Common myeloid progenitor, CD34-positive (primary cell): ENCODE data around the gene CAPZA1.

Source experiments
- CTCF ChIA-PET: fragments of 350-600 bp; sonication (Branson Sonifier 250); formaldehyde crosslinking; loops from one replicate; lab custom pipeline; 2021; ENCODE audit warnings: antibody characterized with exemption; lab: Charles Lee
- POLR2A ChIA-PET: fragments of 350-600 bp; sonication (Branson Sonifier 250); formaldehyde crosslinking; loops from one replicate; lab custom pipeline; 2021; ENCODE audit warnings: antibody characterized with exemption; lab: Charles Lee
- DNase-seq, 3 donors: peaks; one replicate each; pipeline versions ENCODE4 v3.0.0 to v3.0.0-alpha.2; 2013
- H3K27ac ChIP-seq, 2 experiments: 1 replicate in 1 of 2; 2 replicates in 1 of 2; pipeline ENCODE4 v1.7.0; 2013; ENCODE audit warnings: inconsistent platforms in 2 of 2, low read length in 2 of 2, mild to moderate bottlenecking in 2 of 2, low read depth in 1 of 2, moderate library complexity in 1 of 2; ENCODE audit not compliant: severe bottlenecking in 2 of 2, insufficient read depth in 1 of 2, poor library complexity in 1 of 2
- H3K27me3 ChIP-seq, 5 experiments: replicated peaks in 2 of 5; 1 replicate in 3 of 5; 2 replicates in 2 of 5; pipeline versions ENCODE4 v1.6.1 to v1.7.0; 2013; ENCODE audit warnings: low read length in 4 of 5, mild to moderate bottlenecking in 2 of 5, moderate library complexity in 2 of 5, inconsistent platforms in 1 of 5; ENCODE audit not compliant: insufficient read depth in 5 of 5, control insufficient read depth in 4 of 5
- H3K36me3 ChIP-seq, 4 experiments: 1 replicate in 2 of 4; 2 replicates in 2 of 4; pipeline versions ENCODE4 v1.6.1 to v1.7.0; 2013; ENCODE audit warnings: low read length in 3 of 4, control low read depth in 1 of 4, mild to moderate bottlenecking in 1 of 4; ENCODE audit not compliant: control insufficient read depth in 4 of 4, insufficient read depth in 4 of 4
- H3K4me1 ChIP-seq, 4 experiments: 1 replicate in 3 of 4; 2 replicates in 1 of 4; pipeline versions ENCODE4 v1.6.1 to v1.7.1; 2013; ENCODE audit warnings: low read length in 3 of 4, mild to moderate bottlenecking in 3 of 4, control low read depth in 1 of 4, inconsistent platforms in 1 of 4, moderate library complexity in 1 of 4; ENCODE audit not compliant: control insufficient read depth in 4 of 4, insufficient read depth in 4 of 4; ENCODE audit errors: control extremely low read depth in 1 of 4
- H3K4me3 ChIP-seq, 7 experiments: 1 replicate in 4 of 7; 2 replicates in 3 of 7; pipeline versions ENCODE4 v1.5.1 to v1.7.0; 2013; ENCODE audit warnings: mild to moderate bottlenecking in 7 of 7, low read length in 6 of 7, moderate library complexity in 6 of 7, inconsistent platforms in 2 of 7, low read depth in 2 of 7, control low read depth in 1 of 7; ENCODE audit not compliant: insufficient read depth in 4 of 7, control insufficient read depth in 1 of 7; ENCODE audit errors: extremely low read depth in 1 of 7
- H3K9me3 ChIP-seq, 5 experiments: 1 replicate in 4 of 5; 2 replicates in 1 of 5; pipeline versions ENCODE4 v1.6.1 to v1.7.1; 2013; ENCODE audit warnings: low read length in 4 of 5, mild to moderate bottlenecking in 2 of 5, inconsistent platforms in 1 of 5, low read depth in 1 of 5, moderate library complexity in 1 of 5; ENCODE audit not compliant: control insufficient read depth in 4 of 5, insufficient read depth in 2 of 5; ENCODE audit errors: control extremely low read depth in 1 of 5
- WGBS: methylation state at CpG from one replicate; pipeline ENCODE4 v1.1.5; 2013; ENCODE audit not compliant: insufficient coverage; 5-methylcytosine and 5-hydroxymethylcytosine counted together

Gene CAPZA1

DNA sequence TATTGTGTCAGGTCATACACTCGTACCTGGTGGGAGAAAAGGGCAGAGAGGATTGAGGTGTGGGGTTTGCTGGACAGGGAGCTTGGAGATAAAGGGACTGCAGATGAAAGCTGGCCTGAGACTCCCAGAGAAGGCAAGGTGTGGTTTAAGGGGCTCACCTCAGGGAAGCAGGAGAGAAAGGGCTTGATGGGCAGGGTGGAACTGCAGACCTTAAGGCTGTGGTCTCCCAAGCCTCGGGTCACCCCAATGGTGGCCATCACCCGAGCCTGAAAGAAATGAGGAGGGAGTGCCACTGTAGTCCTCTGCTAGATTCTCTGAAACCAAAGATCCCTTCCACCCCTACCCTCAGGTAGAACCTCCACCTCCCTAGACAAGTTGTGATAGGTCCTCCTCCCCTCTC is 91.0 kb downstream of the CAPZA1 start:
- H3K9me3 ChIP-seq = no peaks in the 10 kb centered on the region
- H3K36me3 ChIP-seq = no peaks in the 10 kb centered on the region
- CTCF ChIA-PET = interaction anchor here (0.9 to 4.4 kb wide), 4 partner anchors 9 to 321 kb away, joined by 3 to 21 read pairs (median 8); a partner anchor contains a TSS
- H3K27me3 ChIP-seq = peaks cover 0 to 9% (median 2%) of the 10 kb centered on the region in 5 experiments
- no peak for DNase-seq
- POLR2A ChIA-PET = no interaction called here
- no peak overlapping the region for H3K27ac ChIP-seq
- H3K4me3 ChIP-seq = no peak overlapping the region
- WGBS = 100% methylated on average over 1 of the region's 3 CpGs
- peaks cover 0 to 35% (median 32%) of the 10 kb centered on the region in 4 experiments for H3K4me1 ChIP-seq

DNA sequence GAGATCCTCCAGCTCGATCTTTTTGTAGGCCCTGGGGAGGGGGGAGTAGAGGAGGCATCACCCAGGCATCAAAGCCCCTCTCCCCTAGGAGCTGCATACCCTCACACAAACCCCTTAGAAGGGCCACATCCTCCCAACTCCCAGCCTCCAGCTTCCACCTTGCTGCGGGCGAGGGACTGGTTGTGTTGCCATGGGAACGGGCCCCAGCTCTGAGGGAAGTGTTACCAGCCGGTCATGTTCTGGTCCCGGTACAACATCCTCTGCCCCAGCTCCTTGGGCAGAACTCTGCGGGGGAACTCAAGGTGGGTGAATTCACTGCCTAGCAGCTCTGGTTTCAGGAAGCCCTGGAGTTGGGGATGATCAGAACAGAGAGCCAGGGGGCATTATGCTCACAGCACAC is 91.4 kb downstream of the CAPZA1 start:
- H3K36me3 ChIP-seq = no peaks in the 10 kb centered on the region
- CTCF ChIA-PET = interaction anchor here (0.9 to 4.4 kb wide), 4 partner anchors 9 to 321 kb away, joined by 3 to 21 read pairs (median 8); a partner anchor contains a TSS
- peaks cover 0 to 35% (median 32%) of the 10 kb centered on the region in 4 experiments for H3K4me1 ChIP-seq
- 64% methylated on average over 4 of the region's 7 CpGs for whole genome bisulfite sequencing
- DNase-seq = no peak
- no peaks in the 10 kb centered on the region for H3K9me3 ChIP-seq
- no peak overlapping the region for H3K27ac ChIP-seq
- H3K27me3 ChIP-seq = peaks cover 0 to 9% (median 2%) of the 10 kb centered on the region in 5 experiments
- no peak overlapping the region for H3K4me3 ChIP-seq
- POLR2A ChIA-PET = interaction anchor here (1.0 kb wide), 1 partner anchor 320 kb away, joined by 3 read pairs; no protein-coding TSS in a partner anchor

DNA sequence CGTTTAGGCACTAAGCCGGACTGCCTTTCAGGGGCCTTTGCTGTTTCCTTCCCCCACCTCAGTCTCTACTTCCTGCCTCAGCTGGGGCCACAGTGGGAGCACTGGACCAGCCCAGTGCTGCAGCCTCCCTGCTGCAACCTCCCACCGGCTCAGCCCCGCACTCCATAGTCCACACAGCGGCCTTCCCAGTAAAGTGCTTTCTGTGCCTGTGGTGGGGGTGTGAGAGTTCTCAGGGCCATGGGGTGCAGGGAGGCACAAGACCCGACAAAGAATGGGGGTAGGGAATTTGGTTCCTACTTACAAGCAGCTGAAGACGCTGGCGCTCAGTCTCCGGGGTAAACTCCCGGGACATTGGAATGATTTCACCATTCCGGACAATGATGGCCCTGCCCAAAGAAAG is 92.0 kb downstream of the CAPZA1 start:
- 87% methylated on average over 8 of the region's 11 CpGs for WGBS
- DNase-seq = no peak
- ChIA-PET POLR2A (interaction anchor here (1.0 kb wide), 1 partner anchor 321 kb away, joined by 3 read pairs; no protein-coding TSS in a partner anchor), CTCF (interaction anchor here (2.6 kb wide), 1 partner anchor 12 kb away, joined by 9 read pairs; no protein-coding TSS in a partner anchor)
- Histone ChIP-seq H3K36me3 (no peaks in the 10 kb centered on the region), H3K4me1 (peaks cover 0 to 33% (median 29%) of the 10 kb centered on the region in 4 experiments), H3K27me3 (peaks cover 0 to 9% (median 2%) of the 10 kb centered on the region in 5 experiments), H3K9me3 (no peaks in the 10 kb centered on the region), H3K4me3 (no peak overlapping the region), H3K27ac (no peak overlapping the region)

DNA sequence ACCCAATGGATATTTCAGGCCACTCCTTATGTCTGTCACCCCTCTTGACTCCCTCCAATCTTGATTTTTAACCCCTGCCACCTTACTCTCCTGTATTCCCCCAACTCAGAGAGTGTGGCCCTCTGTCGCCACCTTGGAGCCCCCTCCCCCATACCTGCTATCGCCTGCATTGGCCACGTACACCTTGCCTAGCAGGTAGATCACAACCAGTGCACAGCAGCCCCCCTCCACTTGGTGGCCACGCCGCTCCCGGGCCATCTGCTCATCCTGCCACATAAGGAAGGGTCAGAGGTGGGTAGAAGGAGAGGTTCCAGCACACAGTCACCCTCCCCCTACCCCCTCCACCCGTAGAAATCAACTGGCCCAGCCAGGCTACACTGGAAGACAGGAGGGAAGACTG is 92.6 kb downstream of the CAPZA1 start:
- H3K36me3 ChIP-seq = no peaks in the 10 kb centered on the region
- peaks cover 0 to 12% (median 3%) of the 10 kb centered on the region in 5 experiments for H3K27me3 ChIP-seq
- WGBS = 100% methylated on average over 3 of the region's 7 CpGs
- H3K4me3 ChIP-seq = no peak overlapping the region
- CTCF ChIA-PET = interaction anchor here (0.9 to 2.6 kb wide), 2 partner anchors 12 to 38 kb away, joined by 4 to 9 read pairs; partner anchors contain the start of gene MOV10
- H3K4me1 ChIP-seq = peaks cover 0 to 31% (median 28%) of the 10 kb centered on the region in 4 experiments
- DNase-seq = no peak
- no peaks in the 10 kb centered on the region for H3K9me3 ChIP-seq
- POLR2A ChIA-PET = no interaction called here
- H3K27ac ChIP-seq = no peak overlapping the region

DNA sequence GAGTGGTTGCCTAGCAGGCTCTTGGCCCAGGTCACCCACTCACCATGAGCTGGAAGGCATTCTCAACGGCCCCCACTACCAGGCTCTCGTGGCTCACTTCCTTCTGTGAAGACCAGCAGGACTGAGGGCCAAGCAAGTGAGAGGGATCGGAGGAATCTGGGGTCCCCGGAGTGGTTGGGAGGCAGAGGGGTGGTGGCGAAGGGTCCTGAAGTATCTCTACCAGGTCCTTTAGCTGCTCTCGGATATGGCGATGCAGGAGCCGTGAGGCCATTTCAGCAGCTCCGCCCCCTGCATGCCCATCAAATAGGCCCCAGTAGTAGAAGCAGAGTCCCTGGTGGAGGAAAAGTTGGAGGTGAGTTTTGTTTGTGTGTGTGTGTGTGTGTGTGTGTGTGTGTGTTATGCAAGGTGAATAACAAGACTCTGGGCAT is 93.1 kb downstream of the CAPZA1 start:
- POLR2A ChIA-PET = no interaction called here
- Histone ChIP-seq H3K9me3 (no peaks in the 10 kb centered on the region), H3K4me3 (no peak overlapping the region), H3K4me1 (peaks cover 0 to 27% (median 24%) of the 10 kb centered on the region in 4 experiments), H3K36me3 (no peaks in the 10 kb centered on the region), H3K27me3 (peaks cover 0 to 15% (median 1%) of the 10 kb centered on the region in 5 experiments), H3K27ac (no peak overlapping the region)
- WGBS = 83% methylated on average over 7 of the region's 9 CpGs
- DNase-seq = no peak
- CTCF ChIA-PET = interaction anchor here (0.9 to 1.0 kb wide), 2 partner anchors 38 to 91 kb away, joined by 4 read pairs; partner anchors contain the start of gene MOV10

DNA sequence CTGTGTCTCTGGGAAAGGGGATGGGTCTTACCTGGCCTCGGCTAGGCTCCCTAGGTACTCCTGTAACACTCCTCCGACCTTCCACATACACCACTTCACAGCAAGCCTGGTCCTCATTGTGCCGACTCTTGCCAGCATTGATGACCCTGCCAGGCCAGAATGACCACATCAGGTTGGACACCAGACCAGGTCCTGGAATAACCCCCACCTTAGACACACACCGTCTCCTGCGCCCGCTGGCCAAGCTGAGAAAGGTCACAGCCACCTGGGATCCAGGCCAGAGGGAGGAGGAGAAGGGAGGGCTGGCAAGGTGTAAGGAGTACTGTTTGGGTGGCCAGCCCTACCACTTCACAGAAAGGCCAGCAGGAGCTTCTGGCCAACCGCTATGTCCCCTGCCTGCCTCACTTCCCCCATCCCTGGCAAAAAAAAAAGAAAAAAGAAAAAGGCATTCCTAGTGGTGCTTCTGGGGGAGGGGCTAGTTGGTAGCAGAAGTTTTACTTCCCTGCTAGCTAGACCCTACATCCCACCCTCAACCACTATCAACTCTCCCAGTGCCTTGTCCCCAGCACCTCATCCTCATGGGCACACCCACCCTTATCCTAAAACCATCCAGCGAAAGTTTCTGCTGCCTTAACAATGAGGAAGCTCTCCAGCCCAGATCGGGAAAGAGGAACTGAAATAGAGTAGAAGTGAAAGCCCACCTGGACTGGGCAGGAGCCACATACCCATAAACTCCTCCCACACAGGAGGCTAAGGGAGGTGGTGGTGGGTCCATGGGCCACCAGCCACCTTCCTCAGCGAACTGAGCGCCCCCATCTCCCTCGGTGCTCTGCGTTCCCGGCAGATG is 94.1 kb downstream of the CAPZA1 start:
- ChIA-PET POLR2A (interaction anchor here (0.7 kb wide), 1 partner anchor 323 kb away, joined by 4 read pairs; no protein-coding TSS in a partner anchor), CTCF (interaction anchor here (0.6 to 3.7 kb wide), 7 partner anchors 10 to 323 kb away, joined by 3 to 30 read pairs (median 4); no protein-coding TSS in a partner anchor)
- WGBS = 35% methylated on average over 8 of the region's 14 CpGs
- no peak overlapping the region for H3K27ac ChIP-seq
- H3K36me3 ChIP-seq = no peaks in the 10 kb centered on the region
- peaks cover 0 to 30% (median 25%) of the 10 kb centered on the region in 4 experiments for H3K4me1 ChIP-seq
- no peaks in the 10 kb centered on the region for H3K9me3 ChIP-seq
- peak overlapping the region; percentile 20 to 84 (median 61) for H3K4me3 ChIP-seq
- peaks cover 0 to 19% (median 0%) of the 10 kb centered on the region in 5 experiments for H3K27me3 ChIP-seq
- DNase-seq = peak; percentile 52 to 88 (median 80)
